NK-92 (cell line): ENCODE data around the gene COL6A1.
"Not testable (repeated sequence)": the region's sequence is repeated elsewhere in the genome, so short reads cannot be mapped to it uniquely, and the experiment has no call there.

Experiments used
- DNase-seq: peaks from one replicate; lab custom pipeline; 2025; ENCODE audit not compliant: unreplicated experiment; lab: John Stamatoyannopoulos, UW

Gene COL6A1

GRCh38 chr21:46003575-46004007 is 22.0 kb downstream of the COL6A1 start:
- no peak for DNase-seq

GRCh38 chr21:46004168-46004861 is 22.7 kb downstream of the COL6A1 start:
- DNase-seq, result no peak

- DNase-seq, result no peak
Observed at GRCh38 chr21:46005081-46005480, 23.5 kb downstream of the COL6A1 start.

- DNase-seq, result no peak
Observed at GRCh38 chr21:46005481-46005881, 23.9 kb downstream of the COL6A1 start.

- not testable (repeated sequence) for DNase-seq
Observed at GRCh38 chr21:46005894-46006546, 24.4 kb downstream of the COL6A1 start.

GRCh38 chr21:46006547-46007491 is 25.2 kb downstream of the COL6A1 start:
- DNase-seq, result no peak

- no peak for DNase-seq
Observed at GRCh38 chr21:46007492-46007868, 25.9 kb downstream of the COL6A1 start.

GRCh38 chr21:46008893-46009621 is 27.5 kb downstream of the COL6A1 start:
- no peak for DNase-seq

GRCh38 chr21:46009951-46010705 is 28.6 kb downstream of the COL6A1 start:
- DNase-seq, result no peak

GRCh38 chr21:46011267-46011967 is 29.8 kb downstream of the COL6A1 start:
- DNase-seq, result no peak

GRCh38 chr21:46012154-46012553 is 30.6 kb downstream of the COL6A1 start:
- no peak for DNase-seq

- DNase-seq, result no peak
Observed at GRCh38 chr21:46014828-46015227, 33.3 kb downstream of the COL6A1 start.

- DNase-seq, result no peak
Observed at GRCh38 chr21:46017148-46017547, 35.6 kb downstream of the COL6A1 start.

- no peak for DNase-seq
Observed at GRCh38 chr21:46017695-46018094, 36.1 kb downstream of the COL6A1 start.

GRCh38 chr21:46018615-46019014 is 37.0 kb downstream of the COL6A1 start:
- DNase-seq, result no peak

GRCh38 chr21:46020581-46020980 is 39.0 kb downstream of the COL6A1 start:
- DNase-seq, result no peak

- DNase-seq, result no peak
Observed at GRCh38 chr21:46021398-46021797, 39.8 kb downstream of the COL6A1 start.

GRCh38 chr21:46021978-46022544 is 40.5 kb downstream of the COL6A1 start:
- no peak for DNase-seq
